Neural progenitor cell (in vitro differentiated cells): ENCODE results near the gene SLC2A10.

Experiments used
- CTCF ChIP-seq: fragments of 200-600 bp; sonication (generic); IDR thresholded peaks from 2 replicates; pipeline ENCODE4 v1.5.1; 2017; ENCODE audit warnings: antibody characterized with exemption, mild to moderate bottlenecking
- EZH2 ChIP-seq: fragments of 200-600 bp; sonication (generic); IDR thresholded peaks from 2 replicates; pipeline ENCODE4 v1.6.1; 2017; ENCODE audit warnings: antibody characterized with exemption, mild to moderate bottlenecking, moderate library complexity

GRCh38 chr20:46705378-46705729, 4.1 kb upstream of the SLC2A10 start:
- TF ChIP-seq CTCF (no peak), EZH2 (no peak)
